Left ventricle myocardium inferior (tissue), 1 donor: ENCODE measurements around the gene KCNJ12. TPM values are rescaled to one million over a fixed set of nuclear protein-coding genes. Genes with fewer than 3 reads are reported as not detected.
"Not testable (repeated sequence)": the region's sequence is repeated elsewhere in the genome, so short reads cannot be mapped to it uniquely, and the experiment has no call there.

Experiments
- DNase-seq: peaks from one replicate; pipeline ENCODE4 v3.0.0-alpha.2; 2020
- H3K27ac ChIP-seq: fragments of 200-600 bp; replicated peaks from 2 replicates; pipeline ENCODE4 v1.8.0; 2021
- H3K27me3 ChIP-seq: fragments of 200-600 bp; 2 replicates; pipeline ENCODE4 v1.8.0; 2021; ENCODE audit warnings: low read depth
- H3K36me3 ChIP-seq: fragments of 200-600 bp; 2 replicates; pipeline ENCODE4 v1.8.0; 2021
- H3K4me1 ChIP-seq: fragments of 200-600 bp; 2 replicates; pipeline ENCODE4 v1.8.0; 2021
- H3K4me3 ChIP-seq: fragments of 200-600 bp; 2 replicates; pipeline ENCODE4 v1.8.0; 2021; ENCODE audit warnings: mild to moderate bottlenecking, moderate library complexity
- H3K9me3 ChIP-seq: fragments of 200-600 bp; replicated peaks from 2 replicates; pipeline ENCODE4 v1.8.0; 2021
- intact Hi-C: fragments of 100-400 bp; cut with micrococcal nuclease; formaldehyde crosslinking; loops from one replicate; pipeline ENCODE4 v1.11.0; 2022
- total RNA-seq: library from RNA; stranded (reverse); fragmentation: NEBNext Ultra II Directional; extraction: Animal tissue kit (Norgen Biotek cat#: 25700); gene quantifications from one replicate; pipeline ENCODE4 v1.2.1, GENCODE V29; 2021
- TF ChIP-seq, protein P1 (sequence below): fragments of 200-600 bp; IDR thresholded peaks from 2 replicates; pipeline ENCODE4 v1.8.0; 2021; ENCODE audit warnings: antibody characterized with exemption, mild to moderate bottlenecking, borderline replicate concordance
- donor health status: DM: no; HTN: yes; CAD: no; lungs with severe emphysema.

The KCNJ12 gene
- total RNA-seq, 1 donor from 2014 or later: 12.3 TPM

DNA sequence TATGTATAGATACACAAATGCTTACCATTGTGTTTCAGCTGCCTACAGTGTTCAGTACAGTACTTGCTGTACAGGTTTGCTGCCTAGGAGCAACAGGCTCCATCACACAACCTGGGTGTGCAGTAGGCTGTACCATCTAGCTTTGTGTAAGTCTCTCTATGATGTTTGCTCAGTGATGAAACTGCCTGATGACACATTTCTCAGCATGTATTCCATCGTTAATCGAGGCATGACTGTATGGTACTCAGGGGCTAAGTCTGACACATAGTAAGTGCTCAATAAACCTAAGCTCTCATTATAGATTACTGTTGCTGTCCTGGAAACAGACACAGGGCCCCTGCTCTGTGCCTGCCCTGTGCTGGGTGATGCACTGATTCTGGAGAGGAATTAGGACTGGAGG, 18.1 kb downstream of the KCNJ12 start:
- peaks cover 16% of the 10 kb centered on the region for H3K4me1 ChIP-seq
- no peaks in the 10 kb centered on the region for H3K27me3 ChIP-seq
- TF ChIP-seq, protein P1, sequence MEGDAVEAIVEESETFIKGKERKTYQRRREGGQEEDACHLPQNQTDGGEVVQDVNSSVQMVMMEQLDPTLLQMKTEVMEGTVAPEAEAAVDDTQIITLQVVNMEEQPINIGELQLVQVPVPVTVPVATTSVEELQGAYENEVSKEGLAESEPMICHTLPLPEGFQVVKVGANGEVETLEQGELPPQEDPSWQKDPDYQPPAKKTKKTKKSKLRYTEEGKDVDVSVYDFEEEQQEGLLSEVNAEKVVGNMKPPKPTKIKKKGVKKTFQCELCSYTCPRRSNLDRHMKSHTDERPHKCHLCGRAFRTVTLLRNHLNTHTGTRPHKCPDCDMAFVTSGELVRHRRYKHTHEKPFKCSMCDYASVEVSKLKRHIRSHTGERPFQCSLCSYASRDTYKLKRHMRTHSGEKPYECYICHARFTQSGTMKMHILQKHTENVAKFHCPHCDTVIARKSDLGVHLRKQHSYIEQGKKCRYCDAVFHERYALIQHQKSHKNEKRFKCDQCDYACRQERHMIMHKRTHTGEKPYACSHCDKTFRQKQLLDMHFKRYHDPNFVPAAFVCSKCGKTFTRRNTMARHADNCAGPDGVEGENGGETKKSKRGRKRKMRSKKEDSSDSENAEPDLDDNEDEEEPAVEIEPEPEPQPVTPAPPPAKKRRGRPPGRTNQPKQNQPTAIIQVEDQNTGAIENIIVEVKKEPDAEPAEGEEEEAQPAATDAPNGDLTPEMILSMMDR: no peak
- no peaks in the 10 kb centered on the region for H3K9me3 ChIP-seq
- DNase-seq: no peak
- no peak overlapping the region for H3K27ac ChIP-seq
- intact Hi-C loops: no loop called here
- no peak overlapping the region for H3K4me3 ChIP-seq
- H3K36me3 ChIP-seq: no peaks in the 10 kb centered on the region

DNA sequence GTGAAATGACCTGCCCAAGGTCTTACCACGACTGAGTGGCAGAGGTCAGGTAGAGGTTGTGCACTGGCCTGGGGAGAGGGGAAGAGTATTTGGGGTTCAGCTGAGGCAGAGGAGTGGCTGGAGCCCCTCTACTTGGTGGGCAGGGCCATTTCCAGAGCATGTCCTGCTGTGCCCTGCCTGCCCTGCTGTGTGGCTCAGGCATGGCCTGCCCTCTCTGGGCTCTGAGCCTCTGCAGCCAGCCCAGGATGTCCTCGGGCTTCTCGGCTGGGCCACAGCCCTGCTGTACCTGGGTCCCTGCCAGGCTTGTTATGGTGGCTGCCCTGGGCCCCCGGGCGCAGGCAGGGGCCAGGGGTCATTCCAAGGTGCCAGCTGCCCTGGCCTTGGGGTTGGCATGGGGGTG, 19.6 kb downstream of the KCNJ12 start:
- peaks cover 28% of the 10 kb centered on the region for H3K4me1 ChIP-seq
- H3K27me3 ChIP-seq: no peaks in the 10 kb centered on the region
- intact Hi-C loops: no loop called here
- TF ChIP-seq, protein P1: no peak
- H3K36me3 ChIP-seq: no peaks in the 10 kb centered on the region
- H3K9me3 ChIP-seq: no peaks in the 10 kb centered on the region
- DNase-seq: no peak
- H3K4me3 ChIP-seq: no peak overlapping the region
- no peak overlapping the region for H3K27ac ChIP-seq

- intact Hi-C loops: no loop called here
- DNase-seq: no peak
Observed at GRCh38 chr17:21396237-21396636, 20.1 kb downstream of the KCNJ12 start.

GRCh38 chr17:21397341-21398190, 21.4 kb downstream of the KCNJ12 start:
- H3K27ac ChIP-seq: no peak overlapping the region
- H3K4me1 ChIP-seq: peaks cover 39% of the 10 kb centered on the region
- H3K4me3 ChIP-seq: no peak overlapping the region
- no peaks in the 10 kb centered on the region for H3K9me3 ChIP-seq
- H3K27me3 ChIP-seq: no peaks in the 10 kb centered on the region
- DNase-seq: no peak
- no peaks in the 10 kb centered on the region for H3K36me3 ChIP-seq
- TF ChIP-seq, protein P1: no peak
- intact Hi-C loops: no loop called here

More at GRCh38 chr17:21396237-21396636, 20.1 kb downstream of the KCNJ12 start:
- H3K27ac ChIP-seq: no peak overlapping the region
- no peaks in the 10 kb centered on the region for H3K27me3 ChIP-seq
- no peak overlapping the region for H3K4me3 ChIP-seq
- TF ChIP-seq, protein P1: no peak
- H3K36me3 ChIP-seq: no peaks in the 10 kb centered on the region
- H3K9me3 ChIP-seq: no peaks in the 10 kb centered on the region
- peaks cover 33% of the 10 kb centered on the region for H3K4me1 ChIP-seq

DNA sequence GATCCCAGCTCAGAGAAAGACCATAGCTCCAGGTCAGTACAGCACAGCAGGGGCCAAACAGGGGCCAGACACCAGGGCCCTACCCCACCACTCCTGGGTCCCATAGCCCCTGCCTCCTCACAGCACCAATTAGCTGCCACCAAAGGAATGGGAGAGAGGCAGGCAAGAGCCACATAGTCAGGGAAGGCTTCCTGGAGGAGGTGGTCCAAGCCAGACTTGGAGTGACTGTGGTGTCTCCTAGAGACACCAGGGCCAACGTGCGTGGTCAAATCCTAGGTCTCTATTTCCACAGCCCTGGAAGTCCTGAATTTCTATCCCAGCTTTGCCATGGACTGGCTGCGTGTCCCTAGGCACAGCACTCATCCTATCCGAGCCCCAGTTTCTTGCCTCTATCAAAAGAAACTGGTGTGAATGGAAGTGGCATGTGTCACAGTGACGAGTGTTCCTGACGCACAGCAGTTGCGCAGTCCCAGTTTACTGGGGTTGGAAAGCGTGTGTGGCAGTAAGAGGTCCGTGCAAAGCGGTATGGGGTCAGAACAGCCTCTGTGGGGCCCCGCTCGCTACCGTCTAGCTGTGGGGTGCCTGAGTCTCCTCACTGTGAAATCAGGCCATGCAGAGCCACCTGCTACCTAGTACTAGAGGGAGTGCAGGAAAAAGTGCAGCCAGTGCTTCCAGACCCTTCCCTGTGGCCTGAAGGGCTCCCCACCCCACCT, 23.5 kb downstream of the KCNJ12 start:
- H3K27ac ChIP-seq: peak overlapping the region; percentile 16
- peaks cover 47% of the 10 kb centered on the region for H3K4me1 ChIP-seq
- TF ChIP-seq, protein P1: no peak
- DNase-seq: no peak
- no peak overlapping the region for H3K4me3 ChIP-seq
- H3K27me3 ChIP-seq: no peaks in the 10 kb centered on the region
- H3K36me3 ChIP-seq: no peaks in the 10 kb centered on the region
- H3K9me3 ChIP-seq: peaks cover 4% of the 10 kb centered on the region
- intact Hi-C loops: no loop called here

GRCh38 chr17:21400187-21400569, 24.0 kb downstream of the KCNJ12 start:
- H3K4me3 ChIP-seq, intact Hi-C loops: not testable (repeated sequence)

More at GRCh38 chr17:21400187-21400569, 24.0 kb downstream of the KCNJ12 start:
- not testable (repeated sequence) for DNase-seq, H3K9me3 ChIP-seq, H3K36me3 ChIP-seq, H3K27me3 ChIP-seq
- Histone ChIP-seq H3K27ac (peak overlapping the region; percentile 16), H3K4me1 (peaks cover 52% of the 10 kb centered on the region)
